ENCODE measurements around the gene VCPKMT. TPM values are rescaled to one million over a fixed set of nuclear protein-coding genes. Genes with fewer than 3 reads are reported as not detected.

Gene VCPKMT
- total RNA-seq: 3.4 and 3.7 TPM in 2 replicates

GRCh38 chr14:50116181-50116956 is at the start of gene VCPKMT:
Gene VCPKMT, minus strand, starts transcription at chr14:50116572. Its CDS starts 20 bp downstream, at chr14:50116552.

Other genes starting within 250 kb of the VCPKMT start
- 43.7 and 56.7 TPM in 2 replicates for gene ARF6, start 223.5 kb downstream of the VCPKMT start, total RNA-seq
- gene SOS2, start 115.0 kb upstream of the VCPKMT start, total RNA-seq: 15.4 and 15.6 TPM in 2 replicates
- gene L2HGDH, start 195.7 kb upstream of the VCPKMT start, total RNA-seq: 2.7 and 3.9 TPM in 2 replicates
- 3.1 and 5.3 TPM in 2 replicates for gene DMAC2L, start 195.8 kb upstream of the VCPKMT start, total RNA-seq

Data from smooth muscle cell of bladder (primary cell).